ENCODE data around the gene STARD5. TPM values are rescaled to one million over a fixed set of nuclear protein-coding genes. Genes with fewer than 3 reads are reported as not detected.
"Not testable (repeated sequence)": the region's sequence is repeated elsewhere in the genome, so short reads cannot be mapped to it uniquely, and the experiment has no call there.

STARD5 gene
- total RNA-seq, 4 donors from 2014 or later = 54.6 to 88.2 (median 67.4) TPM

DNA sequence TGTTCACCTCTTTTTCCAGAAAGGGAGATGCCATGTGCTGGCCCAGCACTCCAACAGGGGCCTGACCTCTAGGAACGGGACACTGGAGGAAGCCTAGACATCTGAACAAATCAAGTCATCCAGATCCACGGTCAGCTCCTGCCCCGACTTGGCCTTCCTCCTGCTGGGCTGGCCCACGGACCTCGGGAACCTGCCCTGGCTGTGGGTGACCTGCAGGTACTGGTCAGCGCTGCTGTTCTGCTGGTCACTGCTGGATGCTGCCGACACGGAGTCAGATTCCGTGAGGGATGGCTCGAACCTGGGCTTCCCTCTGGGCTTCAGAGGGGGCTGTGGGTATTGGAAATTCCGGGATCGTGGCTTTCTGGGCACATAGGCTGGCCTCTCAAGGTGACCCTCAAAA is 8.4 kb upstream of the STARD5 start:
- 94% methylated on average over 4 of the region's 12 CpGs for WGBS

DNA sequence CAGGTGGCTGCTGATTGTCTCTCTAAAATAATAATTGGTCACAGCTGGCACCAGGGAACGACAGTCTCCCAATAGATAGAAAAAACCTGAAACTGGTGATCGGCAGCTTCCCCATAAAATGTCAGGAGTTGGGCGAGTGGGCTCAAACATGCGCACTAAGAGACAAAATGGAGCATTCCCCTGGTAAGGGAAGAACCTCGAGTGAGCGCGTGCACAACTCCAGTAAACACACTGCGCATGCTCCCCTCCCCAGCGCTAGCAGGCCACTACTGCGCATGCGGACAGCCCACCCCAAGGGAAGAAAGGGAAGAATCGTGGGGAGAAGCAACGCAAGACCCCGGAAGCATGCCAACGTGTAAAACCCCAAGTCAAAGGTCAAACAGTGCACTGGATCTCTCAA is 7.7 kb upstream of the STARD5 start:
- H3K27ac ChIP-seq = no peak overlapping the region
- H3K27me3 ChIP-seq = no peaks in the 10 kb centered on the region
- H3K4me3 ChIP-seq = no peak overlapping the region
- no peaks in the 10 kb centered on the region for H3K9me3 ChIP-seq
- 92% methylated on average over 15 of the region's 15 CpGs for WGBS
- H3K36me3 ChIP-seq = no peaks in the 10 kb centered on the region
- no peaks in the 10 kb centered on the region for H3K4me1 ChIP-seq
- no peak for DNase-seq (ENCODE audit: low spot score in 2 of 2)
- TF ChIP-seq EP300 (IDR thresholded peaks at IDR 0.05) = no peak
- no peak for TF ChIP-seq POLR2A (IDR thresholded peaks at IDR 0.05)

More for the DNA sequence above, 8.4 kb upstream of the STARD5 start:
- Histone ChIP-seq H3K4me1 (peaks cover 2% of the 10 kb centered on the region), H3K27me3 (no peaks in the 10 kb centered on the region), H3K27ac (no peak overlapping the region), H3K9me3 (no peaks in the 10 kb centered on the region), H3K36me3 (no peaks in the 10 kb centered on the region), H3K4me3 (no peak overlapping the region)
- TF ChIP-seq POLR2AphosphoS5 (IDR thresholded peaks at IDR 0.05) (no peak), POLR2A (IDR thresholded peaks at IDR 0.05) (no peak), EP300 (IDR thresholded peaks at IDR 0.05) (no peak)
- TF ChIP-seq, protein P1, sequence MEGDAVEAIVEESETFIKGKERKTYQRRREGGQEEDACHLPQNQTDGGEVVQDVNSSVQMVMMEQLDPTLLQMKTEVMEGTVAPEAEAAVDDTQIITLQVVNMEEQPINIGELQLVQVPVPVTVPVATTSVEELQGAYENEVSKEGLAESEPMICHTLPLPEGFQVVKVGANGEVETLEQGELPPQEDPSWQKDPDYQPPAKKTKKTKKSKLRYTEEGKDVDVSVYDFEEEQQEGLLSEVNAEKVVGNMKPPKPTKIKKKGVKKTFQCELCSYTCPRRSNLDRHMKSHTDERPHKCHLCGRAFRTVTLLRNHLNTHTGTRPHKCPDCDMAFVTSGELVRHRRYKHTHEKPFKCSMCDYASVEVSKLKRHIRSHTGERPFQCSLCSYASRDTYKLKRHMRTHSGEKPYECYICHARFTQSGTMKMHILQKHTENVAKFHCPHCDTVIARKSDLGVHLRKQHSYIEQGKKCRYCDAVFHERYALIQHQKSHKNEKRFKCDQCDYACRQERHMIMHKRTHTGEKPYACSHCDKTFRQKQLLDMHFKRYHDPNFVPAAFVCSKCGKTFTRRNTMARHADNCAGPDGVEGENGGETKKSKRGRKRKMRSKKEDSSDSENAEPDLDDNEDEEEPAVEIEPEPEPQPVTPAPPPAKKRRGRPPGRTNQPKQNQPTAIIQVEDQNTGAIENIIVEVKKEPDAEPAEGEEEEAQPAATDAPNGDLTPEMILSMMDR (IDR thresholded peaks at IDR 0.05) = no peak
- no peak for DNase-seq (ENCODE audit: low spot score in 2 of 2)

DNA sequence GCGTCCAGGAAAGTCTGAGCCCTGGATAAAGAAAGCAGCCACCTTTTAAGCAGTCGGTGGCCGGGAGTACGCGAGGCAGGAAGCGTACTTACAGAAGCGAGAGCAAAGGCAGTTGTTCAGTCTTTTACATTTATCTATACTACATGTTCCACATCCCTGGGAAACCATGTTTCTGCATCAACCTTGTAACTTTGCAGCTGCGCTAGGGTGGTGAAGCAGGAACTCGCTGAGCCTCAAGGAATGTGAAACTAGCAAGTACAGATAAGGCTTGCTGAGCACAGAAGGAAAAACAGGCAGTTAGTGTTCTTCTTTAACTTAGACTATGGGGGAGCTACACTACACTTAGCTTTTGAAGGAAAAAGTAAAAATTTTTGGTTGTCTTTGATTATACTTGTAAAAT is 7.2 kb upstream of the STARD5 start:
- not testable (repeated sequence) for H3K27me3 ChIP-seq; H3K36me3 ChIP-seq; DNase-seq (ENCODE audit: low spot score in 2 of 2); H3K9me3 ChIP-seq; H3K4me1 ChIP-seq; H3K27ac ChIP-seq; H3K4me3 ChIP-seq
- WGBS = 77% methylated on average over 9 of the region's 9 CpGs

DNA sequence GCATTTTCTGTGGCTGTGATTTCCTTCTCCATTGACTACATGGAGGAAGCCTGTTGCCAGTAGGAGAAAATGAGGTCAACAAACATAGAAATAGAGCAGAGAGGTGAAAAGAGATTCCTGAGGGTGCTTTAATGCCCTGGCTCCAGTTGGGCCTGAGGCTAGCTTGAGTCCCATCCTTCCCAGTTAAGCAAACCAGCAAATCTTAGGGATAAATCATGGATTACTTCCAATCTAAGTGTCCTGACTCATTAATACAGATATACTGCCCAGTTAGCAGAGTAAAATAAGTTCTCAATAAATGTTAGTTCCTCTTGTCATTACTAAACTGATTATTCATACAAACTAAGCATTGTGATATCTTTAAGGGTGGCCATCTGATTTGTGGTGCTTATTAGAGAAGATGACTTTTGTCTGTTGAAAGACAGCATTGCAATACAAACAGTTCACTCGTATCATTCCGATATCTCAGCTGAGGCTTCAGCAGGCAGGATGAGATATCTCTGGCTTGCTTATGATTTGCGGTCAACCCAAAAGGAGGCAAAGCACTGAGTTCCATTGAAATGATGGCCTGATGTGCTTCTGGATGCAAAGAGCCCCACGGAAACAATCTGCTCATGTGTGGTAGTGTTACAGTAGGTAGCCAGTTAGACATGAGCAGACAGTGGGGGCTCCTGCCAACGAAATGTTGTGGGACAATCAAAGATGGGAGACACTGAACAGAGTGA is 6.6 kb upstream of the STARD5 start:
- WGBS = 83% methylated on average over 5 of the region's 5 CpGs
- Histone ChIP-seq H3K27me3 (no peaks in the 10 kb centered on the region), H3K27ac (no peak overlapping the region), H3K9me3 (no peaks in the 10 kb centered on the region), H3K4me1 (no peaks in the 10 kb centered on the region), H3K4me3 (no peak overlapping the region), H3K36me3 (no peaks in the 10 kb centered on the region)
- no peak for DNase-seq (ENCODE audit: low spot score in 2 of 2)
- TF ChIP-seq, protein P1 (IDR thresholded peaks at IDR 0.05) = no peak
- TF ChIP-seq POLR2AphosphoS5 (IDR thresholded peaks at IDR 0.05) = no peak
- no peak for TF ChIP-seq EP300 (IDR thresholded peaks at IDR 0.05)
- no peak for TF ChIP-seq POLR2A (IDR thresholded peaks at IDR 0.05)

DNA sequence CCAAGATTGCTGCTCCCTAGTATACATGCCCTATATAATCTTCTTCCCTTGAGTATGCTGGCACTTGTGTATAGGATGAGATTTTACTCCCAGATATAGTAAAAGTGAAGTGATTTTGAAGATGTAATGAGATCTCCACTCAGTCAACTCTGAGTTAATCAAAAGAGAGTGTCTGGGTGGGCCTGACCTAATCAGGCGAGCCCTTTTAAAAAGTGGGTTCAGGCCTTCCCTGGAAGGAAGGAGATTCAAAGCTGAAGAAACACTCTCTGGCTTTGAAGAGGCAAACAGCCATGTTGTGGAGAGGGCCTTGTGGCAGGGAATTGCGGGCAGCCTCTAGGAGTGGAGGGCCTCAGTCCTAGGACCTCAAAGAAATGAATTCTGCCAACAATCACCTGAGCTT is 5.5 kb upstream of the STARD5 start:
- no peaks in the 10 kb centered on the region for H3K27me3 ChIP-seq
- 100% methylated on average over 2 of the region's 2 CpGs for WGBS

DNA sequence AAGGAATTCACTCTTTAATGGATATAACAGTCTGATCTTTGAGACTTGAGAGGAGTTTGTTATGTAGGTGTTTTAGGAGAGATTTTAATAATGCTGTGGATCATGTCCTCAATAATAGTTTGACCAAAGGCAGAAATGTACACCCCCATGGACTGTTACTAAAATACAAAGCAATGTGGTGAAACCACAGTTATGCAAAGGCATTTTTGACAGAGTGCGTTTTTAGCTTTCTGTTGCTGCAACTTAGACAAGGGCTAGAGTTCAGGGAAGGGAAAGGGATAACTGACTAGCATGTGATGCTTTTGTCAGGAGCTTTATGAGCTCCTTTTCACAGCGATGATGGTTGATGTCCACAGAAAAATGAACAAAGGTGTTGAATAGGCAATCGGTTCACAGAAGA is 3.6 kb upstream of the STARD5 start:
- Histone ChIP-seq H3K36me3 (no peaks in the 10 kb centered on the region), H3K4me3 (no peak overlapping the region), H3K27me3 (no peaks in the 10 kb centered on the region), H3K27ac (no peak overlapping the region), H3K4me1 (peaks cover 19% of the 10 kb centered on the region), H3K9me3 (no peaks in the 10 kb centered on the region)
- 75% methylated on average over 3 of the region's 3 CpGs for WGBS
- DNase-seq (ENCODE audit: low spot score in 2 of 2) = no peak
- TF ChIP-seq POLR2AphosphoS5 (IDR thresholded peaks at IDR 0.05) = no peak
- TF ChIP-seq, protein P1 (IDR thresholded peaks at IDR 0.05) = no peak
- TF ChIP-seq EP300 (IDR thresholded peaks at IDR 0.05) = no peak
- TF ChIP-seq POLR2A (IDR thresholded peaks at IDR 0.05) = no peak

More for the DNA sequence above, 5.5 kb upstream of the STARD5 start:
- no peak overlapping the region for H3K4me3 ChIP-seq
- no peak for DNase-seq (ENCODE audit: low spot score in 2 of 2)
- no peak overlapping the region for H3K27ac ChIP-seq
- H3K36me3 ChIP-seq = no peaks in the 10 kb centered on the region
- H3K4me1 ChIP-seq = peaks cover 4% of the 10 kb centered on the region
- H3K9me3 ChIP-seq = no peaks in the 10 kb centered on the region
- no peak for TF ChIP-seq POLR2A (IDR thresholded peaks at IDR 0.05)
- TF ChIP-seq EP300 (IDR thresholded peaks at IDR 0.05) = no peak
- TF ChIP-seq, protein P1 (IDR thresholded peaks at IDR 0.05) = no peak
- TF ChIP-seq POLR2AphosphoS5 (IDR thresholded peaks at IDR 0.05) = no peak
